GM19467 (cell line): ENCODE measurements around the gene KLF2.

Experiments
- ATAC-seq: cut with Tn5 transposase; IDR thresholded peaks from one replicate; pipeline ENCODE4 v1.9.1; 2021; ENCODE audit warnings: mild to moderate bottlenecking, moderate library complexity; ENCODE audit not compliant: unreplicated experiment

The KLF2 gene

DNA sequence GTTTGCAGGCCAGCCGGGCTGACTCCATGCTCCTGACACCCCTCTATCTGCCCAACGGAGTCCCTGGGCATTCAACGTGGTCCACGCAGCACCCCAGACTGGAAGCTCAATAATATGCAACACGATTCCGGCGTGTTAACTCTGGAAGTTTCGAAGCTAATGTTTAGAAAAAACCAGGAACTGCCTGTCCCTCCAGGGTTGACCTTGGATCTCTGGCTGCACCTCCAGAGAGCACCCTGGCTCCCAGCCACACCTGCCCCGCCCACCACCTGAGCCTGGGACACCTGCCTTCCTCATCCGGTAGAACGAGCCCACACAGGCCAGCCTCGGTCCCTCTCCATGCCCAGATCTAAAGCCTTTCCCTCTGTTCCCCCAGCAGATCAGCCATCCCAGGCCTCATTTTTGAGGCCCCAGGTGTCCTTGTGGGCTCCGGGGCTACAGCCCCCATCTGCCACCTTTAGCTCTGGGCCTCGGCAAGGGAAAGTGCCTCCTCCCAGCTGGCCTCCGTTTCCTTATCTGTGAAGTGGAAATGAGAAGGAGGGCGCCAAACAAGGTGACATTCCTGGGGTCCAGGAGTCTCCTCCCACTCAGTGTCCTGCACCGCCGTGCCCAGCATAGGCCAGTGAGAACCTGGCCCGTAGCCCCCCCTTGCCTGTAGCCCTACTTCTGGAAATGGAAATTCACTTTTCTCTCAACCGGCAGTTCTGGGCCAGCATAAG is 38.7 kb downstream of the KLF2 start:
- no peak for ATAC-seq

DNA sequence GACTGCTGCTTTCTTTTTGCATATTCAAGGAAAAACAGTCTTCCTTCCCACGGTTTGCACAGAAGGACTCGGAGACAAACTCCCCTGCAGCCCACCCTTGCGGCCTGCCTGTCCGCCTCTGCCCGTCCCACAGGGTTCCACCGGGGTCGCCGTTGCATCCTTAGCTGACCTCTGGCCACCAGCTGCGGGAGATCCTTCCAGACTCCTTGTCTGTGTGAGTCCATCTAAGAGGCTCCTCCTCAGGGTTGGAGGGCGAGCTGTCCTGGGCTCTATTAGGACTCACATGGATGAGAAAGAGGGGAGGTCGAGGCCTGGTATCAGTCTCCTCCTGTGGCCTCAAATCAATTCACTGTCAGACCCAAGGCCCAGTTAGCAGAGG is 39.2 kb downstream of the KLF2 start:
- no peak for ATAC-seq

DNA sequence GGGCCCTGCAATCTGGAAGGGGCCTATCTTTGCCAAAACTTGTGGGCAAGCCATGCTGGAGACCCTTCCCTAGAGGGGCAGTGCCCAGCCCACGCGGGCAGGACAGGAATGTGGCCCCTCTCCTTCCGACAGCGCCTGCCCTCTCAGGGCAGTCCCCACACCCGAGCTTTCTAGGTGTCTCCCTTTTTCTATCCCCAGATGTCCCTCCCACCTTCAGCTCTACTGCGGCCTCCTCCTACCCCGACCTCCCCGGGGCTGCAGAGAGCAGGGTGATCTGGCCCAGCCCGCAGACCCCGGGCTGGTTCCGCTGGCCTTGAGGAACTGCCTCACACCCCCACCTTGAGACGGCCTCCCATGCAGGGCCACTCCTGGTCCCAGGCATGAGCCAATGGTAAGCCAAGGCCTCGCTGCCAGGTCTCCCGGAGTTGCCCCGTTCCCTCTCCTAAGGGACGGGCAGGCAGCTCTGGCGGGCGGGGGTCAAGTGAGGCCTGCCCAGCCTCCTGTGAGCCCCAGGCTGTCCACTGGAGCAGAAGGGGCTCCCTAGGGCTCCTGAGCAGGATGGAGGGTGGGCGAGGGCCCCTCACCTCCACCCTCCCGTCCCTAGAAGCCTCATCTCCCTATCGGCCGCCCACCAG is 39.7 kb downstream of the KLF2 start:
- ATAC-seq: no peak

DNA sequence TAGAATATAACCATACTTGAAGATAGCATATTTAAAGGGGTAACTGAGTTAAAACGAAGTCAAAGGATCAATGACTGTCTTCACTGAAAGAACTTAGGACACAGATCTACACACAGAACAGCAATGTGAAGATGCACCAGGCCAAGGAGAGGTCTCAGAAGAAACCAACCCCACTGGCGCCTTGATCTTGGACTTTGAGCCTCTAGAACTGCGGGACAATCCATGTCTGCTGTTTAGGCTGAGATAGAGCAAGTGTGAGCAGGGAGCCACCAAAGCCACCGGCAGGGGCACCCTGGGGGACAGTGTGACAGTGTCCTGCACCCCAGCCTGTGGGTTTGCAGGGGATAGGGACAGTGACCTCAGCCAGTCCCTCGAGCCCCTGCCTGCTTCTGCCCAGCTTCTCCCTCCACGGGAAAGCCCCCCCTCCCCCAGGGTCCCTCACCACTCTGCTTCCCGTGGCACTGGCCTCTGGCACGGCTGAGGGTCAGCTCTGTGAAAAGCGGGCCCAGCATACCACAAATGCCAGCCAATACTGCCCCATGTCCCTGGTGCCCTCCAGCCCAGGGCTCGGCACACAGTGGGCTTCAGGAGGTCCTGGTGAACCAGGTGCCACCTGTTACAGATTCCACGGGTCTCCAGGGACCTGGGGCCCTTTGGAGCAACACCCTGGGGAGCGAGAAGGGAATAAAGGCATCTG is 40.8 kb downstream of the KLF2 start:
- ATAC-seq: no peak

DNA sequence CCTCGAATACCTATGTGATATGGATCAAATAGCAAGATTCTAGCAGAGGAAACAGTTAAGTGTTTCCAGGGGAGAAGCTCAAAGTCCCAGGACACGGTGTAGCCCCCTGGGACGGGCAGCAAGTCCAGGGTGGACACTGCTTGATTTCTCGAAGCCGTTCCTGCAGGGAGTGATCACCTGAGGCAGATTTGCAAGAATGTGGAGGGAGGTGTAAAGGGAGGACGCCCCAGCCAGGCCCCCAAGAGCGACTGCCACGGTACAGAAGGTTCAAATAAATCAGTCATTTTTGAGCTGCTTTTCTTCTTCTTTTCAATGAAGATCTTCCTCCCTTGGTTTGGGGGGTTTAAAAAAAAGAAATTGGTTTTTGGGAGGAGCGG is 41.4 kb downstream of the KLF2 start:
- no peak for ATAC-seq

DNA sequence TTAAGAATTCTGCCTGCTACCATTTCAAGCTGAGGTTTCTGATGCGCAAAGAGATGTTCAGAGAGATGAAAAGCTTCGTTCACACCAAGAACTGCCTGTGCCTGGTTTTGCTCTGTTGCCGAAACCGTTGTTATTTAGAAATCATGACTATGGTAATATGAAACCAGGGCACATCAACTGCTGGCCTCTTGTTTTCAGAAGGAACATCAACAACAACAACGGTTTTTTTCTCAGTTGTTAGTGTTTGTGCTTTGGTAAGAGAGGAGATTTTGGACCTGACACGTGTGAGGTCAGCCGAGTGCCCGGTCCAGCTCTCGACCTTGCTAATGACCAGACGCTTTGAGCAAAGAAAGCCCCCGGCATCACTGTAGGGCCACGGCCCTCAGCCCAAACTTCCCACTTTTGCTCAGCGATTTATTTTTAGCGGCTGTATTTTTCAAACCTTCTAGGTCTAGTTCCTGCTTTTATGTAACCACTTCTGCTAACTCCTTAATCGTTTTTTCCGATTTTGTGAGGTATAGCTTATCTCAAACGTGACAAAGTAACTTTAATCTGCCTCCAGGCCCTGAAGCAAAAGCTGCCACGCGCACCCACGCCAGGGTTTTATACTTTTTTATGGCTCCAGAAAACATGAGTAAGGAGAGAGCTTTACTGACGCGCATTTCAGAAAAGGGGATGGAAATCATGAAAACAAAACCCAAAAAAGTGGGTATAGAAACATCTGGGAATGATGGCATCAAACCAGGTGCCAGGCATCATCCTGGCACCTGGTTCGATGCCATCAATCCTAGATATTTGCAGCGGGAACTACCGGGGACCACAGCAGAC is 42.0 kb downstream of the KLF2 start:
- no peak for ATAC-seq

DNA sequence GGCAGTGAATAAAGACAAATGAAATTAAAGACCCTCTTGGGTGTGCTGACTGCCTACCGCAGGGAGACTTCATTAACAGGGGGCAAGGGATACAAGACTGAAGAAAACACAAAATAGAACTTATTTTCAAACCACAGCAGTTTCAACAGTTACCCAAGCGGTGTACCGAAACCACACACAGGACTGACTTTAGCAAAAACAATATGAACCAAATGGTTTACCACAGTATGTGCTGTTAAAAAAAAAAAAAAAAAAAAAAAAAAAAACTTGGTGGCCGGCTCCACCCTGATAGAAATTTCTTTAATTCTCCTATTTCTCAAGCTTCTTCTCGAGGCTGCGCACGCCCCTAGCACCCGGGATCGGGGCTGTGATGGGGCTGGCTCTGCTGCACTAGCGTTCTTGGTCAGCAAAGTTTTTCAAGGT is 42.6 kb downstream of the KLF2 start:
- ATAC-seq: no peak

DNA sequence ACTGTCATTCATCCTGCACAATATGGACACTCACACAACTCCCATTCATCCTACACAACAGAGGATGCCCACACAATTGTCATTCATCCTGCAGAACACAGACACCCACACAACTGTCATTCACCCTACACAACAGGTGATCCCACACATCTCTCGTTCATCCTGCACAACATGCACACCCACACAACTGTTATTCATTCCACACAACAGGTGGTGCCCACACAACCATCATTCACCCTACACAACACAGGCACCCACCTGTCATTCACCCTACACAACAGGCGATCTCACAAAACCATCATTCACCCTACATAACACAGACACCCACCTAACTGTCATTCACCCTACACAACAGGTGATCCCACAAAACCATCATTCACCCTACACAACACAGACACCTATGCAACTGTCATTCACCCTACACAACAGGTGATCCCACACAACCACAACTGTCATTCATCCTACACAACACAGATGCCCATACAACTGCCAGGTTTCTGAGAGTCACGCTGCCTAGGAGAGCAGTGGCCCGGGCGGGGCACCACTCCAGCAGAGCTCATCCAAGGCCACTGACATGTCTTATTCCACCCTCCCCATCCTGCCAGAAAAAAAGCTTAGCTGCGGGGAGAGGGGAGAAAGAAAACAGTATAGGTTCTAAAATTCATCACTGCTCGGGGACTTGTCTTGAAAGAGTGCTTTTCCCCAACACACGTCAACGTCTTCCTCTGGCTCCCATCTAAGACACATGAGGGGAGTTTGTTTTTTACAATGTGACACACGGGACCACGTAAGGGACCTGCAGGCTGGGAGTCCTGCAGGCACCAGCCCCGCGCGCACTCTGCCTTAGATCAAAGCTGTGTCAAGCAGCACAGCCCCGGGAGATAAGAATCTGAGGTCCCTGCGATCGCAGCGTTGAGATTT is 44.0 kb downstream of the KLF2 start:
- no peak for ATAC-seq

DNA sequence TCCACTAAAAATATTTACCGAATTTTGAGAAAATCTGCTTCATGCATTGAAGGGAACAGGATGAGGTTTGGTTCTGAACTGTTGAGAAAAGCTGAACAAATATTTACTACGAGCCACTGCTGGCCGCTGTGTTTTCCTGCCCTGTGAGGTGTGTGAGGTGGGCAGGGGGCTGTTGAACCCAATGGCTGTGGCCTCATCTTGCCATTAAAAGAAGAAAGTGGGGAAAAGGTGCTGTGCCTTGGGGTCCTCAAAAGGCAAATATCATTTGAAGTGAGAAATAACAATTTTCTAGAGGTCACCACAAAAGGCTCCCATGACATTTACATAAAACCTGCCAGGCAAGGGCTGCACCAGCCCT is 44.7 kb downstream of the KLF2 start:
- no peak for ATAC-seq

DNA sequence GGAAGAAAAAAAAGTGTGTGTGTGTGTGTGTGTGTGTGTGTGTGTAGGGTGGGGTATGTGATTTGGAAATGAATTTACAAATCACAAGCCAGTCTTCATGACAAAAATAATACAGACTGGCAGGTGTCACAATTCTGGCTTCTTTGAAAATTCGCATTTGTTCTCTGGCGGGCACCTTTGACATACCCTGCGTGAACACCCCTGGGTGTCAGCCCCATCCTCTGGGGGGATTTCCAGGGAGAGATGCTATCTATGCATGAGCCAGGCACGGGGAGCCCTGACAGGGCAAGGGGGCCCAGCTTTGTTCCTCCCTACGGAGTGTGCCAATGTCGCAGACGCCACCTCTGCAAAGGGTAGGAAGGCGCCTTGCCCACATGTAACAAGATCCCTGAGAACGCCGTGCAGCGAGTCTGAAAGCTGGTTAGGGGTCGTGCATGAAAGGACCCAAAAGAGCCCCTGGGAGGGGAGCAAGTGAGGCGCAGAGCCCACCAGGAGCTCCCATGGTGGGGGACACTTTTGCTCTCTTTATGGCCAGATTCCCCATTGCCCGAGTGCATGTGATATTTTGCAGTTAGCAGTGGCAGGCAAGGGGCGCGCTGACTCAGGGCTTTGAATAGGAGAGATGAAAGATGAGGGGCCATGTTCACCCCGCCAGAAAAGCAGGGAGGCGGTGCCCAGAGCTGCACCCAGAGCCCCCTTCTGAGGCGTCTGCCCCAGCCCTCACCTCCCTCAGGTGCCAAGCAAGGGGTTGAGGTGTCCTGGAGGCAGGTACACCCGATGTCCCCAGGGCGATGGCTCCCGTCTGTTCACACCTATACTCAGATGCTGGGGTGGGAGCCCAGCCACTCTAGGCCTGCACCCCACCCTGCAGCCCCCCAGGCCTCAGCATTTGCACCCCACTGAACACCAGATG is 45.3 kb downstream of the KLF2 start:
- no peak for ATAC-seq

DNA sequence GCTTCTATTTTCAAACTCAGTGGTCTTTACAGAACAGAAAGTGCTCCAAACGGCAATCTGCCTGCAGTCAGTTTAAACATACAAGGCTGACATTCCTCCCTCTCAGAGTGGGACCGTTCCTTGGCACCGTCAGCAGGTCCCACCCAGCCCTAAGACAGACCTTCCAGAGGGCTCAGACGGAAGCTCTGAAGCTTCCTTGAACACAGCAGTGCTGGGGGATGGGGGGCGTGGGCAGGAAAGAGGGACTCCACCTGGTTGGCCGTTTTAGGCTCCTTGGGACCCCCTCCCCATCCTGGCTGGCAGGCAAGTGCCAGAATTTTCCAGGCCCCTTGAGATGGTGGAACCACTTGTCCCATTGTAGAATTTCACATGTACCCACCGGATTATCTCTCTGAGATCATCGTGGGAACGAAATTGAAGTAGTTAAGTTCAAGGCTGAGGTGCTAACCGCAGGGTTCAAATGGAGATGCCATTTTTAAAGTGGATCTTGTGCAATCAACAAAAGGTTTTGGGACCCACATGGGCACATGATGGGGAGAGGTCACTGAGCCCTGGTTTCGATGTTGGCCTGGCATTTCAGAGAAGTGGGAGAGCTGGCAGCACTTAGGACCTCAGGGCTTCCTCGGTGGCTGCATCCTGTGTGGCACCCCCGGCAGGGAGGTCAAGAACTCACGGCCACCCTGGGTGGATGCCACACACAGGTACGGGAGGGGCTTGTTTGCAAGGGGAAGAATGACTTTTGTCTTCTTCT is 46.2 kb downstream of the KLF2 start:
- no peak for ATAC-seq

DNA sequence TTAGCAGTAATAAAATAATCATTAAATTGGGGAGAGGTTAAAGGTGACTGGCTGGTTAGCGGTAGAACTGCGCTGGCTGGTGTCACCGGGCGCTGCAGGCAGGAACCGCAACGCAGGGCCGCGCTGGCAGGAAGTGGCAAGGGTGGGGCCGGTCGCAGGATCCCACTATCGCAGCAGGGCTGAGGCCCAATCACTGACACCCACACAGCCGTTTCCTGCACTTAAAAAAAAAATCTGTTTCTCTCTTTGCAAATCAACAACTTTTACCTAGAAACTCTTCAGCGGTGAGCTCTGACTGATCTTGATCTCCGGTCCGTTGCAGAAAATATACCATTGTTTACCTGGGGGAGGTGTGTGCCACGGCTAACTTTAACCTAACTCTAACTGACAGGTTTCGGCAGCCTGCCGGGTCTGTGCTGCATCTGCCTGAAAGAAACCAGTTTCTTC is 46.9 kb downstream of the KLF2 start:
- ATAC-seq: peak; percentile 55

DNA sequence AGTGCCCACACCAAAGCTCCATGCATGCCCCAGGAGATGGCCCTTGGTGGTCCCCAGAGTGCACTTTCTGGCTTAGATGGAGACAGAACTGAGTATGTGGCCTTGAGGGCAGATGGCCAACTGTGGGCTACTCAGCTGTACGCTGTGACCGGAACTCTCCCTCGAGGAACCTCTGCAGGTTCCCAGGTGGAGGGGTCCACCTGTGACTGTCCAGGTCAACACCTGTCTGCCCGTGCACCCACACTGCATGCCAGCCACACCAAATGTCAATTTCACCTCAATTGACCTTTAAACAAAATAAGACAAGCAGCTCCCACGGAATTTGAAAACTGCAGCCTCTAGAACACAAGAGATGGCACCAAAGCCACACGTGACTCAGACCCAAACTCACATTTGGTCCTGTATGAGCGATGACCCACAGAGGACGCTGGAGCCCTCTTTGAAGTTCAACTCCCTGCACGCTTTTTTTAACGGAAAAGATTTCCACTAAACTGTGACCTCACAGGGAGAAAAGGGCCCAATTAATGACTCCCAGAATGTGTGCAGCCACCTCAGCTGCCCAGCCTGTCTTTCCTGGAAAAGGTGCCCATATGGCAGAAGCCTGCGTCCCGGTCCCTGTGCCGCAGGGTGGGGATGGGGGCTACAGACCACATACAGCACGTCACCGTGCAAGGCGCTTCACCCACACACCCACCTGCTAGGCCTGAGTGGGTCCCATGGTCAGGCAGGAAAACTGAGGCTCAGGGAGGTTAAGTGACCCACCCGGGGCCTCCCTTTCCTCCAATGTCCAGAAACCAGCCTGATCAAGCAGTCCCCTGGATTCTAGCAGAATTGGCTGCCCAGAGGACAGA is 47.7 kb downstream of the KLF2 start:
- ATAC-seq: peak; percentile 4

DNA sequence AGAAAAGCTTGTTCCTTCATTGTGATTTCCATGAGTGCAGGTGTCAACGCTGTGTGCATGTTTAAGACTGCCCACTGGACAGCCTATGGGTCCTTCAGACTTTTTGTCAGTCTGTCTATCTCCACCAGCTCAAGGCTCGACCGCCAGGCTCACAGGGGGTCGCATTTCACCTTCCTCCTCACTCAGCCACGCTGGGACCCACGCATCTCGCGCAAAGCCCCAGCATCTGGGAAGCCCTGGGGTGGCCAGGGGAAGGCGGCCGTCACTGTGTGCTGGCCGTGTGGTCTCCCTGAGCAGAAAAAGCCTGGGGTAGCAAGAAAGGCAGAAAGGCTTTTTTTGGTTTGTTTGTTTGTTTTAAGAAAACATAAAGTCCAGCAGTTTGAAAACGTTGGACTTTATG is 48.5 kb downstream of the KLF2 start:
- ATAC-seq: no peak

DNA sequence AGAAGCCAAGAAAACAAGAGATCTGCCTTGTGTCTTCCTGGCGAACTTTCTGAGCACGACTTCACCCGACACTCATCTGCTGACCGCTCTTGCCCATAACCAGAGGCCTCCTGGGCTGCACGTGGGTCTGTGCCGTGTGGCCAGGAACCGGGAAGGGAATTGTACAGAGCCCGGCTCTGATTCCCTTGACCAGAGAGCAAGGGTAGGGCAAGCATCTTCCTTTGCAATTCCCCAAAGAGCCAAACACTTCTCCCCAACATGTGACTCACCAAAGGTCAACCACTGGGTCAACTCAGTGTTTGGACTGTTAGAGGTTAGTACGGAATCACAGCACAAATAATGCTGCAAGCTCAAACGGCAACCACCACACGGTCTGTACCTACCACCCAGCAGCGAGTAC is 48.9 kb downstream of the KLF2 start:
- ATAC-seq: no peak

DNA sequence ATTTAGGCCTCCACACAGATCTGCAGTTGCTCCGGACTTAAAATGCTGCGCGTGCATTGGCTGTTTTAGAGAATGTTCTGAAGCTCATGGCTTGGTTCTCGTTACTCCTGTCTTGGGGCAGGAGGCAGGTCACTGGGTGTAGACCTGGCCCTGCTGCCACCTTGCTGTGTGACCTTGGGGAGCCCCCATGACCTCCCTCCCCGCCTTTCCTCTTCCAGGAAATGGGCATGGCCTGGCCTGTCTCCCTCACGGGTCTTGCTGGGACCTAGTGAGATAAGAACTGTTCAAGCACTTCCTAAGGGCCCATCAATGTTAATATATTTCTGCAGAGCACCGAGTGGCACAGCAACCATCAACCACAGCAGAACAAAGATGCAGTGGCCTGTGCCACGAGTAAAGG is 49.4 kb downstream of the KLF2 start:
- no peak for ATAC-seq

DNA sequence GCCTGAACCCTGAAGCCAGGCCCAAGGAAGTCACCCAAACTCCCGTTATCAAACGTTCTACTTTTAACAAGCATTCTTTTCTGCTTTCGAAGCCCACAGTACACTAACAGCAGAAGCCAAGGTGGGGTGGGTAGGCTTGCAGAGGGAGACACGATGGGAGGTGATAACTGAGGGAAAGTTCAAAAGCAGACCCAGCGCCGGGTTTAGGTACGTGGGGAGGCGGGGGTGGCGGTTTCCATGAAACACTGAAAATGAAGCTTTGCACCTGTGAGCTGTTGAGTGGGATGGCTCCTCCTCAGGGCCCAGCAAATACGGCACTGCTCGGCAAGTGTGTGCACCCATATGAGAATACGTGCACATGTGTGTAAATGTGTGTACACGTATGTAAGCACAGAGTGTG is 49.8 kb downstream of the KLF2 start:
- ATAC-seq: no peak
